Caco-2 (cell line): ENCODE measurements around the gene GATM. TPM values are rescaled to one million over a fixed set of nuclear protein-coding genes. Genes with fewer than 3 reads are reported as not detected.

Experiments used
- BruUV-seq: library from RNA; stranded (reverse); fragments of 400-500 nt; replicated peaks from 2 replicates; lab custom pipeline; 2021; lab: Mats Ljungman, UMichigan
- CTCF ChIA-PET: fragments of 300-600 bp; sonication (Branson Sonifier 250); formaldehyde crosslinking; loops from one replicate; lab custom pipeline; 2022; ENCODE audit warnings: antibody characterized with exemption; lab: Charles Lee
- POLR2A ChIA-PET: fragments of 300-600 bp; sonication (Branson Sonifier 250); formaldehyde crosslinking; loops from one replicate; lab custom pipeline; 2022; ENCODE audit warnings: antibody characterized with exemption; lab: Charles Lee
- DNase-seq, 2 experiments: peaks; one replicate each; pipeline versions ENCODE4 v3.0.0 to v3.0.0-alpha.2; 2020 to 2022
- H3K27me3 ChIP-seq: replicated peaks from 2 replicates; pipeline ENCODE4 v1.6.0; 2011; ENCODE audit warnings: low read length; ENCODE audit not compliant: control insufficient read depth, insufficient read depth
- H3K36me3 ChIP-seq: 2 replicates; pipeline ENCODE4 v1.5.1; 2011; ENCODE audit warnings: low read length; ENCODE audit not compliant: control insufficient read depth, insufficient read depth
- H3K4me1 ChIP-seq: fragments of 250-450 bp; sonication (Bioruptor Pico); 2 replicates; pipeline ENCODE4 v1.5.1; 2020; ENCODE audit warnings: mild to moderate bottlenecking
- H3K4me3 ChIP-seq: 2 replicates; pipeline ENCODE4 v1.5.1; 2011; ENCODE audit warnings: low read depth, mild to moderate bottlenecking, control low read depth, low read length
- H3K9me3 ChIP-seq: fragments of 250-450 bp; sonication (Bioruptor Pico); 2 replicates; pipeline ENCODE4 v1.5.1; 2020; ENCODE audit warnings: mild to moderate bottlenecking, moderate library complexity
- H3K27ac Mint-ChIP-seq: one replicate; pipeline ENCODE4 v1.8.0; 2022; ENCODE audit warnings: mixed read lengths; ENCODE audit not compliant: unreplicated experiment
- H3K27me3 Mint-ChIP-seq: one replicate; pipeline ENCODE4 v1.8.0; 2022; ENCODE audit warnings: mixed read lengths; ENCODE audit not compliant: insufficient read depth, unreplicated experiment
- H3K36me3 Mint-ChIP-seq: one replicate; pipeline ENCODE4 v1.8.0; 2022; ENCODE audit warnings: mild to moderate bottlenecking, mixed read lengths; ENCODE audit not compliant: insufficient read depth, unreplicated experiment
- H3K4me1 Mint-ChIP-seq: one replicate; pipeline ENCODE4 v1.8.0; 2022; ENCODE audit warnings: low read depth, mixed read lengths; ENCODE audit not compliant: unreplicated experiment
- H3K4me3 Mint-ChIP-seq: one replicate; pipeline ENCODE4 v1.8.0; 2022; ENCODE audit warnings: mild to moderate bottlenecking, moderate library complexity, mixed read lengths; ENCODE audit not compliant: unreplicated experiment
- H3K9me3 Mint-ChIP-seq: one replicate; pipeline ENCODE4 v1.8.0; 2022; ENCODE audit warnings: mixed read lengths; ENCODE audit not compliant: unreplicated experiment
- CTCF ChIP-seq, 2 experiments: fragments of 200-600 bp in 1 of 2; IDR thresholded peaks; 1 replicate in 1 of 2; 2 replicates in 1 of 2; pipeline versions ENCODE4 v1.5.1 to v1.8.0; 2011 to 2022; ENCODE audit warnings: antibody characterized with exemption in 1 of 2, control low read depth in 1 of 2, inconsistent platforms in 1 of 2, low read depth in 1 of 2, low read length in 1 of 2, mild to moderate bottlenecking in 1 of 2, moderate library complexity in 1 of 2; ENCODE audit not compliant: insufficient read depth in 1 of 2, severe bottlenecking in 1 of 2, unreplicated experiment in 1 of 2
- intact Hi-C: fragments of 100-400 bp; cut with micrococcal nuclease; formaldehyde crosslinking; loops from one replicate; pipeline ENCODE4 v1.10.0; 2022; ENCODE audit not compliant: unreplicated experiment
- total RNA-seq: library from RNA; stranded (reverse); gene quantifications from 2 replicates; pipeline ENCODE4 v1.2.3, GENCODE V29; 2022

GATM gene
- total RNA-seq, 1 experiment from 2014 or later: 4.4 TPM

- intact Hi-C loops: no loop called here
- H3K4me1 Mint-ChIP-seq: peaks cover 6% of the 10 kb centered on the region
- no peaks in the 10 kb centered on the region for H3K27me3 Mint-ChIP-seq
- POLR2A ChIA-PET: no interaction called here
- Histone ChIP-seq H3K9me3 (no peaks in the 10 kb centered on the region), H3K36me3 (no peaks in the 10 kb centered on the region), H3K27me3 (no peaks in the 10 kb centered on the region), H3K4me3 (no peak overlapping the region), H3K4me1 (peaks cover 15% of the 10 kb centered on the region; the same call in 1 of the 2 replicates)
- no peak overlapping the region for H3K4me3 Mint-ChIP-seq
- DNase-seq: no peak
- BruUV-seq: no TSS peak
- no peak overlapping the region for H3K27ac Mint-ChIP-seq
- H3K36me3 Mint-ChIP-seq: no peaks in the 10 kb centered on the region
- CTCF ChIA-PET: interaction anchor here (1.2 kb wide), 1 partner anchor 9 kb away, joined by 3 read pairs; no protein-coding TSS in a partner anchor
- no peaks in the 10 kb centered on the region for H3K9me3 Mint-ChIP-seq
- TF ChIP-seq CTCF (IDR thresholded peaks at IDR 0.05; ENCODE audit: insufficient read depth in 1 of 2, low read depth in 1 of 2, low read length in 1 of 2, severe bottlenecking in 1 of 2, unreplicated experiment in 1 of 2): no peak
These were observed 15.0 kb downstream of the GATM start for GRCh38 chr15:45363334-45363733.

- Mint-ChIP-seq H3K4me3 (no peak overlapping the region), H3K9me3 (no peaks in the 10 kb centered on the region), H3K36me3 (no peaks in the 10 kb centered on the region), H3K4me1 (peaks cover 6% of the 10 kb centered on the region), H3K27me3 (no peaks in the 10 kb centered on the region), H3K27ac (no peak overlapping the region)
- BruUV-seq: no TSS peak
- H3K4me1 ChIP-seq: peaks cover 15% of the 10 kb centered on the region; the same call in 1 of the 2 replicates
- DNase-seq: no peak
- H3K4me3 ChIP-seq: no peak overlapping the region
- ChIA-PET POLR2A (interaction anchor here (0.6 kb wide), 1 partner anchor 76 kb away, joined by 3 read pairs; no protein-coding TSS in a partner anchor), CTCF (no interaction called here)
- no peaks in the 10 kb centered on the region for H3K9me3 ChIP-seq
- TF ChIP-seq CTCF (IDR thresholded peaks at IDR 0.05; ENCODE audit: insufficient read depth in 1 of 2, low read depth in 1 of 2, low read length in 1 of 2, severe bottlenecking in 1 of 2, unreplicated experiment in 1 of 2): no peak
- H3K36me3 ChIP-seq: no peaks in the 10 kb centered on the region
- intact Hi-C loops: no loop called here
- H3K27me3 ChIP-seq: no peaks in the 10 kb centered on the region
These were observed 15.9 kb downstream of the GATM start for GRCh38 chr15:45362419-45362818.

GRCh38 chr15:45361878-45362277, 16.5 kb downstream of the GATM start:
- H3K36me3 Mint-ChIP-seq: no peaks in the 10 kb centered on the region
- Histone ChIP-seq H3K27me3 (no peaks in the 10 kb centered on the region), H3K4me3 (no peak overlapping the region), H3K36me3 (no peaks in the 10 kb centered on the region), H3K9me3 (no peaks in the 10 kb centered on the region), H3K4me1 (peaks cover 15% of the 10 kb centered on the region; the same call in 1 of the 2 replicates)
- no peaks in the 10 kb centered on the region for H3K27me3 Mint-ChIP-seq
- no peaks in the 10 kb centered on the region for H3K9me3 Mint-ChIP-seq
- BruUV-seq: no TSS peak
- DNase-seq: no peak
- no peak for TF ChIP-seq CTCF (IDR thresholded peaks at IDR 0.05; ENCODE audit: insufficient read depth in 1 of 2, low read depth in 1 of 2, low read length in 1 of 2, severe bottlenecking in 1 of 2, unreplicated experiment in 1 of 2)
- ChIA-PET CTCF (no interaction called here), POLR2A (interaction anchor here (0.6 kb wide), 1 partner anchor 75 kb away, joined by 3 read pairs; no protein-coding TSS in a partner anchor)
- H3K4me1 Mint-ChIP-seq: peaks cover 6% of the 10 kb centered on the region
- no peak overlapping the region for H3K27ac Mint-ChIP-seq
- no peak overlapping the region for H3K4me3 Mint-ChIP-seq
- intact Hi-C loops: no loop called here
